BJ (cell line): ENCODE measurements around the gene LMAN1. TPM values are rescaled to one million over a fixed set of nuclear protein-coding genes. Genes with fewer than 3 reads are reported as not detected.

Source experiments
- CTCF ChIA-PET: fragments of 350-600 bp; formaldehyde crosslinking; extraction: SDS; loops from one replicate; lab custom pipeline; 2021; ENCODE audit warnings: antibody characterized with exemption, inconsistent platforms; lab: Yijun Ruan, JAX
- POLR2A ChIA-PET: fragments of 300-600 bp; sonication (Branson Sonifier 250); formaldehyde crosslinking; extraction: SDS; loops from one replicate; lab custom pipeline; 2021; ENCODE audit warnings: antibody characterized with exemption; lab: Charles Lee
- DNase-seq: peaks from one replicate; pipeline ENCODE4 v3.0.0-alpha.2; 2011; ENCODE audit warnings: low read depth
- H3K27me3 ChIP-seq: 2 replicates; pipeline ENCODE4 v1.6.0; 2011; ENCODE audit warnings: low read length; ENCODE audit not compliant: control insufficient read depth, insufficient read depth
- H3K36me3 ChIP-seq: 2 replicates; pipeline ENCODE4 v1.5.1; 2011; ENCODE audit warnings: low read length; ENCODE audit not compliant: control insufficient read depth, insufficient read depth
- H3K4me3 ChIP-seq: 2 replicates; pipeline ENCODE4 v1.5.1; 2011; ENCODE audit warnings: low read depth, mild to moderate bottlenecking, control low read depth, low read length
- polyA plus RNA-seq: library from polyadenylated mRNA; depleted of rRNA; stranded (reverse); fragments of >200 nt; gene quantifications from 2 replicates; pipeline ENCODE4 v1.2.3, GENCODE V29; 2011
- TF ChIP-seq, protein P1 (sequence below): IDR thresholded peaks from 2 replicates; pipeline ENCODE4 v1.5.1; 2011; ENCODE audit warnings: low read depth, mild to moderate bottlenecking, control low read depth, inconsistent platforms, low read length, moderate library complexity; ENCODE audit not compliant: insufficient read depth

Gene LMAN1
- polyA plus RNA-seq, 1 experiment, result 65.3 TPM

DNA sequence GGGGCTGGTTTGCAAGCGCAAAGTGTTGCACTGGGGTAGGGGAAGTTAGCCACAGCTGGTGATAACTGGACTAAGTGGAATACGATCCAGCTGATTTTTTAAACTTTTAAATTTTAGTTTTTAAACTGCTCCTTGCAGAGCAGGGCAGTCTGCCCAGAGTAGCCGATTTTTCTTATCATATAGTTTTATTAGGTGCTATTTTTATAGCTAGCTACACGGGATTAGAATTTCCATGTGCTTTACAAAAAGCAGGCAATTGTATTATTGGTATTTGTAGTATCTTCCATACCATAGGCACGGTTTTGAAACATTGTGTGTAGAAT is 50.2 kb downstream of the LMAN1 start:
- peak overlapping the region; percentile 34 for H3K4me3 ChIP-seq
- H3K36me3 ChIP-seq, result no peaks in the 10 kb centered on the region
- POLR2A ChIA-PET, result no interaction called here
- CTCF ChIA-PET, result interaction anchor here (0.8 to 6.4 kb wide), 13 partner anchors 8 to 541 kb away, joined by 3 to 110 read pairs (median 5); partner anchors contain the start of gene CPLX4
- H3K27me3 ChIP-seq, result peaks cover 26% of the 10 kb centered on the region
- DNase-seq, result no peak
- TF ChIP-seq, protein P1, sequence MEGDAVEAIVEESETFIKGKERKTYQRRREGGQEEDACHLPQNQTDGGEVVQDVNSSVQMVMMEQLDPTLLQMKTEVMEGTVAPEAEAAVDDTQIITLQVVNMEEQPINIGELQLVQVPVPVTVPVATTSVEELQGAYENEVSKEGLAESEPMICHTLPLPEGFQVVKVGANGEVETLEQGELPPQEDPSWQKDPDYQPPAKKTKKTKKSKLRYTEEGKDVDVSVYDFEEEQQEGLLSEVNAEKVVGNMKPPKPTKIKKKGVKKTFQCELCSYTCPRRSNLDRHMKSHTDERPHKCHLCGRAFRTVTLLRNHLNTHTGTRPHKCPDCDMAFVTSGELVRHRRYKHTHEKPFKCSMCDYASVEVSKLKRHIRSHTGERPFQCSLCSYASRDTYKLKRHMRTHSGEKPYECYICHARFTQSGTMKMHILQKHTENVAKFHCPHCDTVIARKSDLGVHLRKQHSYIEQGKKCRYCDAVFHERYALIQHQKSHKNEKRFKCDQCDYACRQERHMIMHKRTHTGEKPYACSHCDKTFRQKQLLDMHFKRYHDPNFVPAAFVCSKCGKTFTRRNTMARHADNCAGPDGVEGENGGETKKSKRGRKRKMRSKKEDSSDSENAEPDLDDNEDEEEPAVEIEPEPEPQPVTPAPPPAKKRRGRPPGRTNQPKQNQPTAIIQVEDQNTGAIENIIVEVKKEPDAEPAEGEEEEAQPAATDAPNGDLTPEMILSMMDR, result no peak

DNA sequence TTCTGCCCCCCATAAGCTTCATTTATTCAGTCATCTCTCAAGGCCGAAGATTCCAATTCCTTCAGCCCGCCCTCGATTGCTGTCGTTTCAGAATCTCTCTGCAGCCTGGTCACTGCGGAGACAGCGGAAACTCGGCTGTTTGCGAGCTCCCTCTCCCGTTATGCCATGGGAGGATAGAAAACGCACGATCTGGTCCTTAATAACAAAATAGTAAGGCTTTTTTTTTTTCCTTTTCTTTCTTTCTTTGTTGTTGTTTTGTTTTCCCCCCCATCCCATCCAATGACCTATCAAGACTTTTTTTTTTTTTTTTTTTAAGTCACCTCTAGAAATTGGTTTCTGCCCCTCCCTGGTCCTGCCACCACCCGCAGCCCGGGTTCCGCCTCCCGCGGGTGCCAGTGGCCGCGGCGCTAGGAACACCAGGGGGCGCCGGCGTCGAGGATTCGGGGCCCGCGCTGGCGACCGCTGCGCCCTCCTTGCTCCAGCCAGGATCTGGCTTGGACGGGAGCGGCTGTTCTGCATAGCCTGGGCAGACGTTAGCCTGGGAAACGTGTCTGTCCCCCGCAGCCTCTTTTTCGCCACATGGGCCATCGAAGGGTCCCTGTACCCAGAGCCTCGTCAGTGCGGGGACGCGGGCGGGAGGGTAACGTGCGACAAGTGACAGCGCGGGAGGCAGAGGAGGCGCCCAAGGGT is 50.7 kb downstream of the LMAN1 start:
- DNase-seq, result no peak
- TF ChIP-seq, protein P1, result peak; percentile 77
- Histone ChIP-seq H3K27me3 (peaks cover 26% of the 10 kb centered on the region), H3K36me3 (no peaks in the 10 kb centered on the region), H3K4me3 (peak overlapping the region; percentile 34)
- ChIA-PET POLR2A (interaction anchor here (0.7 kb wide), 1 partner anchor 81 kb away, joined by 13 read pairs; no protein-coding TSS in a partner anchor), CTCF (interaction anchor here (0.6 to 6.4 kb wide), 24 partner anchors 11 to 576 kb away, joined by 3 to 110 read pairs (median 4); partner anchors contain the start of gene CPLX4)

- ChIA-PET POLR2A (no interaction called here), CTCF (interaction anchor here (1.0 to 6.4 kb wide), 3 partner anchors 17 to 96 kb away, joined by 3 to 110 read pairs (median 4); no protein-coding TSS in a partner anchor)
- no peak for DNase-seq
- Histone ChIP-seq H3K27me3 (peaks cover 29% of the 10 kb centered on the region), H3K36me3 (no peaks in the 10 kb centered on the region), H3K4me3 (no peak overlapping the region)
- TF ChIP-seq, protein P1, result no peak
Observed at GRCh38 chr18:59306640-59307039, 52.4 kb downstream of the LMAN1 start.

DNA sequence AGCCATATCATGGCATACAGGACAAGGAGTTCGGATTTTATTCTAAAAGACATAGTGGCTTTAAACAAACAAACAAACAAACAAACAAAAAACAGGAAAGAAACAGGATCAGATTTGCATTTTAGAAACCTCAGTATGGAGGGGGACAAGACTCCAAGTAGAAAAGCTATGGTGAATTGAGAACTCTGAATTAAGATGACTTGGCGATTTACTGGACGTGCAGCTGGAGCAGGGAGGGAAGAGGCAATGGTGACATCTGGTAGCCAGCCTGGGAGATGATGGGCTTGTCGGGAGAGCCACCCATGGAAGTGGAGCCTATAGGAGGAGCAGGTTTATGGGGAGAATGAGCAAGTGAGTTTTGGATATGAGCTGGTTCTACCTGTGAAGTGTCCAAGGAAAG is 53.8 kb downstream of the LMAN1 start:
- POLR2A ChIA-PET, result no interaction called here
- CTCF ChIA-PET, result interaction anchor here (6.4 kb wide), 1 partner anchor 97 kb away, joined by 110 read pairs; no protein-coding TSS in a partner anchor
- no peaks in the 10 kb centered on the region for H3K36me3 ChIP-seq
- TF ChIP-seq, protein P1, result no peak
- DNase-seq, result no peak
- peaks cover 24% of the 10 kb centered on the region for H3K27me3 ChIP-seq
- H3K4me3 ChIP-seq, result no peak overlapping the region

DNA sequence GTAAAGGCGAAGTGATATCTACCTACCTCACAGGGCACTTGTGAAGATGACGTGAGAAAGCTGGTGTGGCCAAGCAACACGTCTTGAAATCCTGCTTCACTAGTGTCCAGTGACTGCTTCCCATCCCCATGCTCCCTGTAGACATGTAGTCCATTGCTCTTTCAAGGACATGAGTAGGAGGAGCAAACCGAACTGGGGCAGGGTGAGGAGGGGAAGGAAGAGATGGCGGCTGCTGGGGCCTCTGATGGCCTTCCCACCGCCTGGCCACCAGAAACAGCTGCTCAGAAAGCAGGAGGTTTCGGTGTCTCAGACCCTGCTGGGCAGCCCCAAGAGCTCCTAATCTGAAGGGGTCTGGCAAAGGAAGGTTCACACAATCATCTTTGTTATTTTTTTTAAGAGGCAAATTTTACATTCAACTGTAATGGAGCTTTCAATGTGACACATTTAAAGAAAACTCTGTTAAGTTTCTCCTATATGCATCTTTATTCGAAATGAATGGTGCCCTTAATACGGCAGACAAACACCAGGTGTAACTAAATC is 55.3 kb downstream of the LMAN1 start:
- TF ChIP-seq, protein P1, result no peak
- CTCF ChIA-PET, result interaction anchor here (1.1 to 5.3 kb wide), 3 partner anchors 40 to 99 kb away, joined by 3 to 34 read pairs (median 10); no protein-coding TSS in a partner anchor
- no peak for DNase-seq
- H3K4me3 ChIP-seq, result no peak overlapping the region
- POLR2A ChIA-PET, result no interaction called here
- H3K27me3 ChIP-seq, result peaks cover 28% of the 10 kb centered on the region
- H3K36me3 ChIP-seq, result no peaks in the 10 kb centered on the region
